ENCODE results near the gene ARL8B.

DNA sequence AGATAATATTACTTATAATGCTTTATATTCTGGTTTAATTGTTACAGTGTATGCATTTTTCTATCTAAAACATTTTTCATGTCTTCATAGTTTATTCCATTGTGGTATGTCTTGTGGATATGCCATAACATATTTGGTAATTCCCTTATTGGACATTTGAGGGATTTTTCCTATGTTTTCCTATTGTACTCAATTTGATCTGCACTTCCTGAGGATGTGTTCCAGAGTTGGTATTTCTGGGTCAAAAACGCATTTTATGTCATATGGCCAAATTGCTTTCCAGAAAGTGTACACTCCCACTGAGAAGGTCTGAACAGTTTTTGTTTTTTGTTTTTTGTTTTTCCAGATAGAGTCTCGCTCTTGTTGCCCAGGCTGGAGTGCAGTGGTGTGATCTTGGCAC lies 6.8 kb downstream of the ARL8B start:
- TF ChIP-seq, protein P1, sequence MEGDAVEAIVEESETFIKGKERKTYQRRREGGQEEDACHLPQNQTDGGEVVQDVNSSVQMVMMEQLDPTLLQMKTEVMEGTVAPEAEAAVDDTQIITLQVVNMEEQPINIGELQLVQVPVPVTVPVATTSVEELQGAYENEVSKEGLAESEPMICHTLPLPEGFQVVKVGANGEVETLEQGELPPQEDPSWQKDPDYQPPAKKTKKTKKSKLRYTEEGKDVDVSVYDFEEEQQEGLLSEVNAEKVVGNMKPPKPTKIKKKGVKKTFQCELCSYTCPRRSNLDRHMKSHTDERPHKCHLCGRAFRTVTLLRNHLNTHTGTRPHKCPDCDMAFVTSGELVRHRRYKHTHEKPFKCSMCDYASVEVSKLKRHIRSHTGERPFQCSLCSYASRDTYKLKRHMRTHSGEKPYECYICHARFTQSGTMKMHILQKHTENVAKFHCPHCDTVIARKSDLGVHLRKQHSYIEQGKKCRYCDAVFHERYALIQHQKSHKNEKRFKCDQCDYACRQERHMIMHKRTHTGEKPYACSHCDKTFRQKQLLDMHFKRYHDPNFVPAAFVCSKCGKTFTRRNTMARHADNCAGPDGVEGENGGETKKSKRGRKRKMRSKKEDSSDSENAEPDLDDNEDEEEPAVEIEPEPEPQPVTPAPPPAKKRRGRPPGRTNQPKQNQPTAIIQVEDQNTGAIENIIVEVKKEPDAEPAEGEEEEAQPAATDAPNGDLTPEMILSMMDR (conservative IDR thresholded peaks at IDR 0.05; ENCODE audit: low read depth, low read length): no peak
- no peak for TF ChIP-seq EZH2 (IDR thresholded peaks at IDR 0.05; ENCODE audit: borderline replicate concordance, low read depth, low read length, poor library complexity, severe bottlenecking)
